Calu3 (cell line): ENCODE results near the gene MYO5A. TPM values are rescaled to one million over a fixed set of nuclear protein-coding genes. Genes with fewer than 3 reads are reported as not detected.

Source experiments
- BruUV-seq: library from RNA; stranded (reverse); fragments of 400-500 nt; replicated peaks from 2 replicates; lab custom pipeline; 2021; lab: Mats Ljungman, UMichigan
- CTCF ChIA-PET: fragments of 300-600 bp; sonication (Branson Sonifier 250); formaldehyde crosslinking; loops from one replicate; lab custom pipeline; 2022; ENCODE audit warnings: antibody characterized with exemption; lab: Charles Lee
- DNase-seq: peaks from one replicate; pipeline ENCODE4 v3.0.0; 2022
- H3K27ac Mint-ChIP-seq: one replicate; pipeline ENCODE4 v1.8.0; 2022; ENCODE audit warnings: mixed read lengths; ENCODE audit not compliant: unreplicated experiment
- H3K27me3 Mint-ChIP-seq: one replicate; pipeline ENCODE4 v1.8.0; 2022; ENCODE audit warnings: mixed read lengths; ENCODE audit not compliant: unreplicated experiment
- H3K36me3 Mint-ChIP-seq: one replicate; pipeline ENCODE4 v1.8.0; 2022; ENCODE audit warnings: mild to moderate bottlenecking, moderate library complexity, mixed read lengths; ENCODE audit not compliant: insufficient read depth, unreplicated experiment
- H3K4me1 Mint-ChIP-seq: one replicate; pipeline ENCODE4 v1.8.0; 2022; ENCODE audit warnings: mild to moderate bottlenecking, low read depth, mixed read lengths; ENCODE audit not compliant: unreplicated experiment
- H3K4me3 Mint-ChIP-seq: one replicate; pipeline ENCODE4 v1.8.0; 2022; ENCODE audit warnings: mild to moderate bottlenecking, low read depth, moderate library complexity, mixed read lengths; ENCODE audit not compliant: unreplicated experiment
- H3K9me3 Mint-ChIP-seq: one replicate; pipeline ENCODE4 v1.8.0; 2022; ENCODE audit warnings: low read depth, mixed read lengths; ENCODE audit not compliant: unreplicated experiment
- intact Hi-C: fragments of 100-400 bp; cut with micrococcal nuclease; formaldehyde crosslinking; loops from one replicate; pipeline ENCODE4 v1.10.0; 2022; ENCODE audit not compliant: unreplicated experiment
- total RNA-seq: library from RNA; stranded (reverse); gene quantifications from 2 replicates; pipeline ENCODE4 v1.2.3, GENCODE V29; 2022
- TF ChIP-seq, protein P1 (sequence below): fragments of 200-600 bp; IDR thresholded peaks from one replicate; pipeline ENCODE4 v1.8.0; 2022; ENCODE audit warnings: antibody characterized with exemption; ENCODE audit not compliant: unreplicated experiment

MYO5A gene
- total RNA-seq, 1 experiment from 2014 or later, result 6.1 TPM

DNA sequence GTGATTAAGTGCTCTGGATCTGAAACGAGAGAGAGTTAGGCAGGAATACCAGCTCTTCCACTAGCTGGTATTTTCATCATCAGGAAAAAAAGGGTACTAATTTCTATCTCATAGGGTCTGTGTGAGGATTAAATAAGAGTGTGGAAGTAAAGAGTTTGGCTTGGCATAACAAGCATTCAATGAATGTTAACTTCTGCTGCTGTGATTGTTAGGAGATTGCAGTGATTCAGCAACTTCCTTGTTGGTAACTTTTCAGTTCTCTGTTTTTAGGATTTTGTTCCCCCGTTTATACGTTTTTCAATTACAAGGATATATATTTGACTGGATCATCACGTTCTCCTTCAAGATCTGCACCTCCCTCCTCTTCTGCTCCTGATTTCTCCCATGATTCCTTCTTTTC, 167.2 kb downstream of the MYO5A start:
- BruUV-seq, result no TSS peak
- no peak for DNase-seq
- H3K27ac Mint-ChIP-seq, result no peak overlapping the region
- no peaks in the 10 kb centered on the region for H3K9me3 Mint-ChIP-seq
- no peak overlapping the region for H3K4me3 Mint-ChIP-seq
- H3K36me3 Mint-ChIP-seq, result no peaks in the 10 kb centered on the region
- no peaks in the 10 kb centered on the region for H3K27me3 Mint-ChIP-seq
- CTCF ChIA-PET, result no interaction called here
- intact Hi-C loops, result no loop called here
- TF ChIP-seq, protein P1, sequence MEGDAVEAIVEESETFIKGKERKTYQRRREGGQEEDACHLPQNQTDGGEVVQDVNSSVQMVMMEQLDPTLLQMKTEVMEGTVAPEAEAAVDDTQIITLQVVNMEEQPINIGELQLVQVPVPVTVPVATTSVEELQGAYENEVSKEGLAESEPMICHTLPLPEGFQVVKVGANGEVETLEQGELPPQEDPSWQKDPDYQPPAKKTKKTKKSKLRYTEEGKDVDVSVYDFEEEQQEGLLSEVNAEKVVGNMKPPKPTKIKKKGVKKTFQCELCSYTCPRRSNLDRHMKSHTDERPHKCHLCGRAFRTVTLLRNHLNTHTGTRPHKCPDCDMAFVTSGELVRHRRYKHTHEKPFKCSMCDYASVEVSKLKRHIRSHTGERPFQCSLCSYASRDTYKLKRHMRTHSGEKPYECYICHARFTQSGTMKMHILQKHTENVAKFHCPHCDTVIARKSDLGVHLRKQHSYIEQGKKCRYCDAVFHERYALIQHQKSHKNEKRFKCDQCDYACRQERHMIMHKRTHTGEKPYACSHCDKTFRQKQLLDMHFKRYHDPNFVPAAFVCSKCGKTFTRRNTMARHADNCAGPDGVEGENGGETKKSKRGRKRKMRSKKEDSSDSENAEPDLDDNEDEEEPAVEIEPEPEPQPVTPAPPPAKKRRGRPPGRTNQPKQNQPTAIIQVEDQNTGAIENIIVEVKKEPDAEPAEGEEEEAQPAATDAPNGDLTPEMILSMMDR, result no peak
- no peaks in the 10 kb centered on the region for H3K4me1 Mint-ChIP-seq

DNA sequence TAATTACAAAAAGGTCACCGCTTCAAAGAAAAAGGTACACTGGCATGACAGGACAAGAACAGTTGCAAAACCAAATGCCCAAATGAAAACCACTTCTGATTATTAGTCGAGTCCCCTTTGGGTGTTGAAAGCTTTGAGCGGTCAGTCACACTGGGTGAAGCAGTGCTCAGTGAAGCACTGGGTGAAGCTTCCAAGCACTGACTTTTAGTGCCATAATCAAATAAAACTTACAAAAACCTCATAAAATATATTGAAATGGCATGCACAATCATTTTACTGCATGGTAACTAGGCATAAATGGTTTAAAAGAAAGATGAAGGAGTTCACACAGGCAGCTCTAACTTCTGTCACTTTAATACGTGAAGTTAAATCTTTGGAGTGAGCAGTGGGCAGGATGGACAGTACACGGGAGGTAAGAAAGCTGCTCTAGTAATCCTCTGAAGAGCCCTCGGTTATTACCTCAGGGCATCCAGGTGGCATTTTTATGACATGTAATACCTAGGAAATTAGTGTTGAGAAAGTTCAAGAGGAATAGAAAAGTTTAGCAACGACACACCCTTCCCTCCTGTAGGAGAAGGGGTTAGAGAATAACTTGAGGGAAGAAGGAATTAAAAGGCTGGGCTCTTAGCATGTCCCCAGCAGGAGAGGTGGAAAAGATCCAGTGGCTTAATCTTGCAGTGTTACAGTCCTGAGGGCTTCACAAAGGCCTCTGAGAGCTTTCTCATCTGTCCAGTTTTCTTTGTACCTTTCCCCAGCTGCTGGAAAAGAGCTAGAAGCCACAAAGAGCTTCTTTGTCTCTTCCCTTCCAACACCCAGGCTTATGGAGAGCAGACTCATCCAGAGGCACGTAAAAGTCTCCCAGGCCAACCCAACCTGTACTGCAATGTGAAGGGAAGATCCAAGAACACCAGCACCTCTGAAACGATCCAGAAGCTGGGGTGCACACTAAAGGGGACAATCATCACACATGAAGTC, 168.2 kb downstream of the MYO5A start:
- Mint-ChIP-seq H3K4me1 (no peaks in the 10 kb centered on the region), H3K4me3 (no peak overlapping the region), H3K36me3 (no peaks in the 10 kb centered on the region), H3K27ac (no peak overlapping the region), H3K27me3 (no peaks in the 10 kb centered on the region), H3K9me3 (no peaks in the 10 kb centered on the region)
- TF ChIP-seq, protein P1, result no peak
- CTCF ChIA-PET, result no interaction called here
- no peak for DNase-seq
- intact Hi-C loops, result no loop called here
- no TSS peak for BruUV-seq

GRCh38 chr15:52359722-52360121, 169.0 kb downstream of the MYO5A start:
- BruUV-seq, result no TSS peak
- Mint-ChIP-seq H3K4me1 (no peaks in the 10 kb centered on the region), H3K27me3 (no peaks in the 10 kb centered on the region), H3K9me3 (no peaks in the 10 kb centered on the region), H3K27ac (no peak overlapping the region), H3K36me3 (no peaks in the 10 kb centered on the region), H3K4me3 (no peak overlapping the region)
- TF ChIP-seq, protein P1, result no peak
- DNase-seq, result no peak
- intact Hi-C loops, result no loop called here
- CTCF ChIA-PET, result no interaction called here

DNA sequence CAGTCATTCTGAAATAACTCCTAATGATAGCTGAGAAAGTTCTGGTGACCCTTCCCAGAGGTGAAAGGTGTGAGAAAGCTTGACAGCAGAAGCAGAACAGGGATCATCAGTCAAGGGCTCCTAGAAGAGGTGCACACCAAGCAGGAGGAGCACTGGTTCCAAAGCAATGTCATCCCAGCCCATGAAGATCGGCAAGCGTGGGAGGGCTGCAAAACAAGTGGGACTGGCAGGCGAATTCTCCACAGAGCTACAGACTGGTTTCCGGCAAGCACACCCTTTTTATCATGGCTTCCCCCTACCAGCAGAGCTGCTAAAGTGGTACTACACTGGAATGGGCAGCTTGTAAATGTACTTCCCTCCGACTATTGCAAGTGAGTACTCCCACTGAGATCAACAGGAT, 170.7 kb downstream of the MYO5A start:
- Mint-ChIP-seq H3K4me1 (no peaks in the 10 kb centered on the region), H3K36me3 (no peaks in the 10 kb centered on the region), H3K4me3 (no peak overlapping the region), H3K27me3 (no peaks in the 10 kb centered on the region), H3K9me3 (no peaks in the 10 kb centered on the region), H3K27ac (no peak overlapping the region)
- intact Hi-C loops, result no loop called here
- CTCF ChIA-PET, result interaction anchor here (0.6 to 0.7 kb wide), 2 partner anchors 11 to 301 kb away, joined by 3 to 4 read pairs; no protein-coding TSS in a partner anchor
- BruUV-seq, result no TSS peak
- TF ChIP-seq, protein P1, result no peak
- no peak for DNase-seq
